GM23338 (cell line): Measurements from ENCODE around the gene SMIM7. TPM values are rescaled to one million over a fixed set of nuclear protein-coding genes. Genes with fewer than 3 reads are reported as not detected.

Source experiments
- ATAC-seq: fragments of 200-7000 bp; cut with Tn5 transposase; 3 replicates; pipeline ENCODE4 v1.9.1; 2020
- DNase-seq: peaks from one replicate; pipeline ENCODE4 v3.0.0-alpha.2; 2015; ENCODE audit warnings: low spot score
- H2AFZ ChIP-seq: fragments of 200-600 bp; sonication (generic); 2 replicates; pipeline ENCODE4 v1.8.0; 2016; ENCODE audit warnings: antibody characterized with exemption, mild to moderate bottlenecking, moderate library complexity
- H3F3A ChIP-seq: fragments of 200-600 bp; sonication (generic); replicated peaks from 2 replicates; pipeline ENCODE4 v1.8.0; 2017; ENCODE audit warnings: antibody characterized with exemption, mixed run types, low read depth
- H3K27ac ChIP-seq: fragments of 200-600 bp; sonication (generic); 2 replicates; pipeline ENCODE4 v1.6.1; 2016; ENCODE audit warnings: low read depth
- H3K27me3 ChIP-seq: fragments of 200-600 bp; sonication (generic); 2 replicates; pipeline ENCODE4 v1.8.0; 2016; ENCODE audit warnings: mild to moderate bottlenecking, mixed run types, moderate library complexity; ENCODE audit not compliant: insufficient read depth
- H3K36me3 ChIP-seq: fragments of 200-600 bp; sonication (generic); 2 replicates; pipeline ENCODE4 v1.8.0; 2016; ENCODE audit warnings: mild to moderate bottlenecking; ENCODE audit not compliant: insufficient read depth
- H3K4me1 ChIP-seq: fragments of 200-600 bp; sonication (generic); 2 replicates; pipeline ENCODE4 v1.8.0; 2016; ENCODE audit warnings: mild to moderate bottlenecking, moderate library complexity; ENCODE audit not compliant: insufficient read depth
- H3K4me2 ChIP-seq: fragments of 200-600 bp; sonication (generic); 2 replicates; pipeline ENCODE4 v1.7.1; 2017; ENCODE audit warnings: mixed run types
- H3K4me3 ChIP-seq: fragments of 200-600 bp; sonication (generic); 2 replicates; pipeline ENCODE4 v1.6.1; 2016; ENCODE audit warnings: mixed run types
- H3K79me2 ChIP-seq: fragments of 200-600 bp; sonication (generic); replicated peaks from 2 replicates; pipeline ENCODE4 v1.8.0; 2017; ENCODE audit warnings: mild to moderate bottlenecking; ENCODE audit not compliant: insufficient read depth
- H3K9me2 ChIP-seq: fragments of 200-600 bp; sonication (generic); 2 replicates; pipeline ENCODE4 v1.8.0; 2017; ENCODE audit not compliant: insufficient read depth
- H4K20me1 ChIP-seq: fragments of 200-600 bp; sonication (generic); replicated peaks from 2 replicates; pipeline ENCODE4 v1.8.0; 2017; ENCODE audit warnings: mild to moderate bottlenecking; ENCODE audit not compliant: insufficient read depth
- H3K27ac Mint-ChIP-seq: 2 replicates; pipeline ENCODE4 v1.8.0; 2020; ENCODE audit warnings: inconsistent platforms, mild to moderate bottlenecking, moderate library complexity, mixed read lengths
- H3K27me3 Mint-ChIP-seq: 3 replicates; pipeline ENCODE4 v1.8.0; 2022; ENCODE audit warnings: low read depth, mild to moderate bottlenecking, moderate library complexity, mixed read lengths, inconsistent platforms; ENCODE audit not compliant: insufficient read depth, poor library complexity
- H3K36me3 Mint-ChIP-seq: 3 replicates; pipeline ENCODE4 v1.8.0; 2021; ENCODE audit warnings: low read depth, mild to moderate bottlenecking, inconsistent platforms, moderate library complexity, mixed read lengths
- H3K4me1 Mint-ChIP-seq: 3 replicates; pipeline ENCODE4 v1.8.0; 2020; ENCODE audit warnings: mild to moderate bottlenecking, inconsistent platforms, mixed read lengths
- H3K4me3 Mint-ChIP-seq: 3 replicates; pipeline ENCODE4 v1.8.0; 2021; ENCODE audit warnings: moderate library complexity, mild to moderate bottlenecking, inconsistent platforms, mixed read lengths
- H3K9me3 Mint-ChIP-seq: 3 replicates; pipeline ENCODE4 v1.8.0; 2020; ENCODE audit warnings: moderate library complexity, mild to moderate bottlenecking, inconsistent platforms, mixed read lengths
- EZH2 ChIP-seq: fragments of 200-600 bp; sonication (generic); IDR thresholded peaks from one replicate; pipeline ENCODE4 v1.8.0; 2017; ENCODE audit warnings: antibody characterized with exemption, mild to moderate bottlenecking, low read depth; ENCODE audit not compliant: unreplicated experiment
- REST ChIP-seq: IDR thresholded peaks from one replicate; pipeline ENCODE4 v1.6.1; 2018; ENCODE audit warnings: antibody characterized with exemption; ENCODE audit not compliant: unreplicated experiment
- STAT1 ChIP-seq: IDR thresholded peaks from one replicate; pipeline ENCODE4 v1.6.1; 2016; ENCODE audit warnings: antibody characterized with exemption; ENCODE audit not compliant: unreplicated experiment
- ZNF331 ChIP-seq: fragments of 250-450 bp; sonication (Bioruptor Pico); IDR thresholded peaks from 2 replicates; pipeline ENCODE4 v1.5.0; 2020; ENCODE audit warnings: low read depth, mild to moderate bottlenecking, moderate library complexity
- polyA plus RNA-seq: library from polyadenylated mRNA; unstranded; fragments of >200 nt; fragmentation: Nextera tagmentation; extraction: Ambion mirVana; gene quantifications from 2 replicates; pipeline ENCODE4 v1.2.1, GENCODE V29; 2016
- total RNA-seq: library from RNA; depleted of rRNA; stranded (reverse); fragments of >200 nt; shearing (Covaris generic); gene quantifications from 2 replicates; pipeline ENCODE4 v1.2.3, GENCODE V29; 2014; rRNA removed
- TF ChIP-seq, protein P1 (sequence below): IDR thresholded peaks from 2 replicates; pipeline ENCODE4 v1.6.1; 2016; ENCODE audit warnings: antibody characterized with exemption

The SMIM7 gene
- total and polyA plus RNA-seq, 2 experiments from 2014 or later, result 81.7 to 84.5 TPM

DNA sequence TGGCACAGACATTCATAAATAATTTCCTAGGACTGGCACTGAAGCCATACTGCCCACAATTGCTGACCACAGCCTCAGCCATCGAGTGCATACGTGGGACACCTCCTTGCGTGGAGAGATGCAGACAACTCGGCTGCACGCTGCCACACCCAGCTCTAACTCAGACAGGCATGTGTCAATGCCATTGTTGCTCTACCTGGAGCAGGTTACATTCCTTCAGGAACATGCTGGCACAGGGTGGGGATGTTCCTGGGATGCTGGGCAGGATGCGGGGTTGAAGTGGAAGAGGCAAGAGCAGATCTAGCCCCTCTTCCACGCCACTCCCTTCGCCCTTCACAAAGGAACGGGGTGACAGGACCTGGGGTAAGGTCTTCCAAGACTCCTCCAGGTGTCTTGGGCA lies 63.5 kb downstream of the SMIM7 start:
- no peak for ATAC-seq
- DNase-seq, result no peak
- Mint-ChIP-seq H3K9me3 (no peaks in the 10 kb centered on the region; the same call in 2 of the 3 replicates), H3K36me3 (no peaks in the 10 kb centered on the region; the same call in 2 of the 3 replicates), H3K27ac (no peak overlapping the region), H3K4me1 (peaks cover 18% of the 10 kb centered on the region), H3K4me3 (no peak overlapping the region), H3K27me3 (peaks cover 9% of the 10 kb centered on the region)
- Histone ChIP-seq H3K4me1 (peaks cover 7% of the 10 kb centered on the region; the same call in 1 of the 2 replicates), H3K9me2 (no peaks in the 10 kb centered on the region), H2AFZ (no peak overlapping the region), H3F3A (no peaks in the 10 kb centered on the region), H3K27me3 (no peaks in the 10 kb centered on the region), H3K4me2 (no peak overlapping the region), H3K36me3 (no peaks in the 10 kb centered on the region), H3K27ac (no peak overlapping the region), H3K4me3 (no peak overlapping the region), H4K20me1 (peaks cover 65% of the 10 kb centered on the region), H3K79me2 (peaks cover 96% of the 10 kb centered on the region)
- TF ChIP-seq, protein P1, sequence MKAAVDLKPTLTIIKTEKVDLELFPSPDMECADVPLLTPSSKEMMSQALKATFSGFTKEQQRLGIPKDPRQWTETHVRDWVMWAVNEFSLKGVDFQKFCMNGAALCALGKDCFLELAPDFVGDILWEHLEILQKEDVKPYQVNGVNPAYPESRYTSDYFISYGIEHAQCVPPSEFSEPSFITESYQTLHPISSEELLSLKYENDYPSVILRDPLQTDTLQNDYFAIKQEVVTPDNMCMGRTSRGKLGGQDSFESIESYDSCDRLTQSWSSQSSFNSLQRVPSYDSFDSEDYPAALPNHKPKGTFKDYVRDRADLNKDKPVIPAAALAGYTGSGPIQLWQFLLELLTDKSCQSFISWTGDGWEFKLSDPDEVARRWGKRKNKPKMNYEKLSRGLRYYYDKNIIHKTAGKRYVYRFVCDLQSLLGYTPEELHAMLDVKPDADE, result no peak
- TF ChIP-seq REST (no peak), STAT1 (no peak), EZH2 (no peak), ZNF331 (CRISPR knock-in tag) (no peak)

Other genes starting within 250 kb of the SMIM7 start
- 23.9 and 25.7 TPM in 2 replicates for gene EPS15L1, start 188.2 kb downstream of the SMIM7 start, total RNA-seq
- gene EPS15L1, start 188.2 kb downstream of the SMIM7 start, polyA plus RNA-seq, result 31.3 and 32.5 TPM in 2 replicates
- 0.66 TPM in 1 of 2 replicates, not detected in the other for gene CALR3, start 164.0 kb downstream of the SMIM7 start, total RNA-seq
- 0.42 and 0.73 TPM in 2 replicates for gene CALR3, start 164.0 kb downstream of the SMIM7 start, polyA plus RNA-seq
- 4.0 and 5.9 TPM in 2 replicates for gene C19orf44, start 163.8 kb downstream of the SMIM7 start, total RNA-seq
- gene C19orf44, start 163.8 kb downstream of the SMIM7 start, polyA plus RNA-seq, result 1.5 and 2.5 TPM in 2 replicates
- gene CHERP, start 117.7 kb downstream of the SMIM7 start, total RNA-seq, result 31.0 and 31.6 TPM in 2 replicates
- gene CHERP, start 117.7 kb downstream of the SMIM7 start, polyA plus RNA-seq, result 37.5 and 41.2 TPM in 2 replicates
- 24.1 and 30.3 TPM in 2 replicates for gene SLC35E1, start 87.7 kb downstream of the SMIM7 start, total RNA-seq
- gene SLC35E1, start 87.7 kb downstream of the SMIM7 start, polyA plus RNA-seq, result 16.2 and 17.0 TPM in 2 replicates
- gene MED26, start 31.9 kb downstream of the SMIM7 start, total RNA-seq, result 13.1 and 15.4 TPM in 2 replicates
- 7.4 and 8.6 TPM in 2 replicates for gene MED26, start 31.9 kb downstream of the SMIM7 start, polyA plus RNA-seq
- gene TMEM38A, start 995 bp upstream of the SMIM7 start, total RNA-seq, result 11.3 and 14.1 TPM in 2 replicates
- 5.9 and 7.6 TPM in 2 replicates for gene TMEM38A, start 995 bp upstream of the SMIM7 start, polyA plus RNA-seq
- gene NWD1, start 59.7 kb upstream of the SMIM7 start, total RNA-seq, result 0.03 TPM in 1 of 2 replicates, not detected in the other
- gene NWD1, start 59.7 kb upstream of the SMIM7 start, polyA plus RNA-seq, result 0.06 TPM in 1 of 2 replicates, not detected in the other
- 68.6 and 80.0 TPM in 2 replicates for gene SIN3B, start 169.3 kb upstream of the SMIM7 start, total RNA-seq
- gene SIN3B, start 169.3 kb upstream of the SMIM7 start, polyA plus RNA-seq, result 36.0 and 37.6 TPM in 2 replicates
- gene F2RL3, start 228.9 kb upstream of the SMIM7 start, total RNA-seq, result not detected in 2 replicates
- gene F2RL3, start 228.9 kb upstream of the SMIM7 start, polyA plus RNA-seq, result 0.14 TPM in 1 of 2 replicates, not detected in the other